Common myeloid progenitor, CD34-positive (primary cell): ENCODE measurements around the gene FSCN2.

Experiments used
- CTCF ChIA-PET: fragments of 350-600 bp; sonication (Branson Sonifier 250); formaldehyde crosslinking; loops from one replicate; lab custom pipeline; 2021; ENCODE audit warnings: antibody characterized with exemption; lab: Charles Lee
- POLR2A ChIA-PET: fragments of 350-600 bp; sonication (Branson Sonifier 250); formaldehyde crosslinking; loops from one replicate; lab custom pipeline; 2021; ENCODE audit warnings: antibody characterized with exemption; lab: Charles Lee
- DNase-seq, 3 donors: peaks; one replicate each; pipeline versions ENCODE4 v3.0.0 to v3.0.0-alpha.2; 2013
- H3K27ac ChIP-seq, 2 experiments: 1 replicate in 1 of 2; 2 replicates in 1 of 2; pipeline ENCODE4 v1.7.0; 2013; ENCODE audit warnings: inconsistent platforms in 2 of 2, low read length in 2 of 2, mild to moderate bottlenecking in 2 of 2, low read depth in 1 of 2, moderate library complexity in 1 of 2; ENCODE audit not compliant: severe bottlenecking in 2 of 2, insufficient read depth in 1 of 2, poor library complexity in 1 of 2
- H3K27me3 ChIP-seq, 5 experiments: replicated peaks in 2 of 5; 1 replicate in 3 of 5; 2 replicates in 2 of 5; pipeline versions ENCODE4 v1.6.1 to v1.7.0; 2013; ENCODE audit warnings: low read length in 4 of 5, mild to moderate bottlenecking in 2 of 5, moderate library complexity in 2 of 5, inconsistent platforms in 1 of 5; ENCODE audit not compliant: insufficient read depth in 5 of 5, control insufficient read depth in 4 of 5
- H3K36me3 ChIP-seq, 4 experiments: 1 replicate in 2 of 4; 2 replicates in 2 of 4; pipeline versions ENCODE4 v1.6.1 to v1.7.0; 2013; ENCODE audit warnings: low read length in 3 of 4, control low read depth in 1 of 4, mild to moderate bottlenecking in 1 of 4; ENCODE audit not compliant: control insufficient read depth in 4 of 4, insufficient read depth in 4 of 4
- H3K4me1 ChIP-seq, 4 experiments: 1 replicate in 3 of 4; 2 replicates in 1 of 4; pipeline versions ENCODE4 v1.6.1 to v1.7.1; 2013; ENCODE audit warnings: low read length in 3 of 4, mild to moderate bottlenecking in 3 of 4, control low read depth in 1 of 4, inconsistent platforms in 1 of 4, moderate library complexity in 1 of 4; ENCODE audit not compliant: control insufficient read depth in 4 of 4, insufficient read depth in 4 of 4; ENCODE audit errors: control extremely low read depth in 1 of 4
- H3K4me3 ChIP-seq, 7 experiments: 1 replicate in 4 of 7; 2 replicates in 3 of 7; pipeline versions ENCODE4 v1.5.1 to v1.7.0; 2013; ENCODE audit warnings: mild to moderate bottlenecking in 7 of 7, low read length in 6 of 7, moderate library complexity in 6 of 7, inconsistent platforms in 2 of 7, low read depth in 2 of 7, control low read depth in 1 of 7; ENCODE audit not compliant: insufficient read depth in 4 of 7, control insufficient read depth in 1 of 7; ENCODE audit errors: extremely low read depth in 1 of 7
- H3K9me3 ChIP-seq, 5 experiments: 1 replicate in 4 of 5; 2 replicates in 1 of 5; pipeline versions ENCODE4 v1.6.1 to v1.7.1; 2013; ENCODE audit warnings: low read length in 4 of 5, mild to moderate bottlenecking in 2 of 5, inconsistent platforms in 1 of 5, low read depth in 1 of 5, moderate library complexity in 1 of 5; ENCODE audit not compliant: control insufficient read depth in 4 of 5, insufficient read depth in 2 of 5; ENCODE audit errors: control extremely low read depth in 1 of 5
- WGBS: methylation state at CpG from one replicate; pipeline ENCODE4 v1.1.5; 2013; ENCODE audit not compliant: insufficient coverage; 5-methylcytosine and 5-hydroxymethylcytosine counted together

FSCN2 gene

DNA sequence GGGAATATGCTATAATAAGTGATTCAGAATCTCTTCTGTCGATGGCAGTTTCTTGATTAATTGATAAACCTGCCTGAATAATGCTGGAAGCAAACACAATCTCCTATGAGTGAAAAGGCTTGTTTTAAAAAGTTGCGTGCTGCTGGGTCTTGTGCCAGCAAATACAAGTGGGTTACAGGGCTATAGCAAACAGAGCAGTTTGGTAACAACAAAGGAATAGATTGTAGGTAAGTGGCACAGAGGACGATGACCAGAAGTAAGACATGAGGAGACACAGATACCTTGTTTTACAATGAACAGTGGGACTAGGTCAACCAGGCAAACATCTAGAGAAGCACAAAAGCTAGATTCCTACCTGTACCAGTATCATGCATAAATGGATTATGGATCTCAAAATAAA is 47.7 kb downstream of the FSCN2 start:
- Histone ChIP-seq H3K27me3 (no peaks in the 10 kb centered on the region), H3K27ac (no peak overlapping the region), H3K4me1 (peaks cover 0 to 10% (median 2%) of the 10 kb centered on the region in 4 experiments), H3K4me3 (no peak overlapping the region), H3K36me3 (peaks cover 10 to 75% (median 49%) of the 10 kb centered on the region in 4 experiments), H3K9me3 (no peaks in the 10 kb centered on the region)
- ChIA-PET CTCF (interaction anchor here (3.0 kb wide), 1 partner anchor 9 kb away, joined by 13 read pairs; no protein-coding TSS in a partner anchor), POLR2A (no interaction called here)
- DNase-seq = no peak
- WGBS = 100% methylated on average over 2 of the region's 3 CpGs

DNA sequence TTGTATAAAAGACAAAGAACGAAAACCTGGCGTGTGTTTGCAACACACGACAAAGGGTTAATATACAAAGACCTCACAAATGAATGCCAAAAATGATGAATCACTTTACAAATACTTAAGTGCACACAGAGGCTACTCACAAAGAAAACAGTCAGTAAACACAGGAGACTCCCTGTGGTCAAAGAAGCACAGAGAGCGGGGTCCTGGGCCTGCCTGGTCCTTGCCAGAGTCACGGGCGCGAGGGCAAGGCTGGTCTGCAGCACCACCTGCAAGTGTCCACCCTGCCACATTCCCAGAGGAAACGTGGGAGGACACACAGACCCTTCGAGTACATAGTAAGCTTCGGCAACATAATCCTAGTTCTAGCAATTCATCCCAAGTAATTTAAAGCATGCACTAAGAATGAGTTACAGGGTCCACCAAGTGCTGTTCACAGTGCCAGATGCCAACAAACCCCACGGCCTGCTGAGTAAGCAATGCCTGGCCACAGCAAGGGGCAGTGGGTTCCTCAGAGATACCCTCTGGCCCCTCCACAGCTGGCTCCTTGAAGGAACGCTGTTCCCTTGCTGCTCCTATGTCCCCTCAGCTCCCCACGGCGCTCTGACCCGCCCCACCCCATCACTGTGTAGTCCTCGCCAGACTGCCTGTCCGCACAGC is 48.6 kb downstream of the FSCN2 start:
- CTCF ChIA-PET = interaction anchor here (3.0 kb wide), 1 partner anchor 10 kb away, joined by 13 read pairs; no protein-coding TSS in a partner anchor
- peaks cover 0 to 10% (median 2%) of the 10 kb centered on the region in 4 experiments for H3K4me1 ChIP-seq
- peaks cover 11 to 70% (median 43%) of the 10 kb centered on the region in 4 experiments for H3K36me3 ChIP-seq
- POLR2A ChIA-PET = no interaction called here
- no peak overlapping the region for H3K27ac ChIP-seq
- no peaks in the 10 kb centered on the region for H3K27me3 ChIP-seq
- 95% methylated on average over 11 of the region's 17 CpGs for WGBS
- no peaks in the 10 kb centered on the region for H3K9me3 ChIP-seq
- DNase-seq = no peak
- H3K4me3 ChIP-seq = no peak overlapping the region

DNA sequence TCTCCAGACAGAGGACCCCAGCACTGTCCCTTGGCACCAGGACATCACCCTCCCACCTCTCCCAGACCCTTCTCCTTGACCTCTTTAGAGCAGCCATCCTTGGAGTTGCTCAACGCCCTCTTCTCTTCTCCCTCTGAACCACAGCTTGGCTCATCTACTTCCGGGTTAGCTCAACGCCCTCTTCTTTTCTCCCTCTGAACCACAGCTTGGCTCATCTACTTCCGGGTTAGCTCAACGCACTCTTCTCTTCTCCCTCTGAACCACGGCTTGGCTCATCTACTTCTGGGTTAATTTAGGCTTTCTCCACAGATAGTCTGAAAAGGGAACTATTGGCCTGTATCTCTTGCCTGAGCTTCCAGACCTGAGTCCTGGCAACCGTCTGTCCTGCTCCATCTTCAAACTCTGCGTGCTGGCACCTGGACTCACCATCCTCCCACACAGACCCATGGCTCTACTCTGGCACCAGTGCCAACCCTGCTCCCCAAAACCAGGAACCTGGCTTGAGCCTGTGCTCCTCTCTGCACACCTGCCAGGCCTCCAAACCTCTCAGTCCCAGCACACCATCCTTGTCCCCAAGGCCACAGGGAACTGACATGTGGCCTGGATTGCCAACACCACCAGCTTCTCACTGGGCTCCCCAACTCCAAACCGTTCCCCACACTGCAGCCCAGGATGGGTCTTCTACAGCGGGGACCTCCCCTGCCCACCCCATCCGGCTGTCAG is 49.3 kb downstream of the FSCN2 start:
- H3K4me1 ChIP-seq = peaks cover 0 to 10% (median 2%) of the 10 kb centered on the region in 4 experiments
- WGBS = 96% methylated on average over 11 of the region's 11 CpGs
- no peak overlapping the region for H3K27ac ChIP-seq
- H3K27me3 ChIP-seq = no peaks in the 10 kb centered on the region
- no peak for DNase-seq
- ChIA-PET CTCF (interaction anchor here (3.0 kb wide), 1 partner anchor 11 kb away, joined by 13 read pairs; no protein-coding TSS in a partner anchor), POLR2A (no interaction called here)
- H3K9me3 ChIP-seq = no peaks in the 10 kb centered on the region
- peaks cover 12 to 74% (median 44%) of the 10 kb centered on the region in 4 experiments for H3K36me3 ChIP-seq
- no peak overlapping the region for H3K4me3 ChIP-seq

DNA sequence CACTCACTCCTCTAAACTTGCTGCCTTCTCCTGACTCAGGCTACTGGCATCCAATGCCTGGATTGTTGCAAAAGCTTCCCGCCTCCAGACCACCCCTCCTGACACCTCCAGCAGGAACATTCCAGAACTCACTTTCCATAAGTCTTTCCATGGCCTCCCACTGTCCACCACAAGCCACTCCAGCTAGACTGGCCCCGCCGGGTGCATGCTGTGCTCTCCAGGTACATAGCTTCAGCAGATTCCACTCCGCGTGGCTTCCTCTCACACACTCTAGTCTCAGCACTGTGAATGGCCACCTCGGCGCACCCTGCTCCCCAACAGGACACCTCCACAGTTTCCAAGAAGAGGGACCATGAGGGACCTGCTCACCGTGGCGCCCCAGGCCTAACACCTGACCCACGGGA is 49.9 kb downstream of the FSCN2 start:
- peaks cover 0 to 10% (median 2%) of the 10 kb centered on the region in 4 experiments for H3K4me1 ChIP-seq
- 96% methylated on average over 8 of the region's 10 CpGs for WGBS
- POLR2A ChIA-PET = no interaction called here

DNA sequence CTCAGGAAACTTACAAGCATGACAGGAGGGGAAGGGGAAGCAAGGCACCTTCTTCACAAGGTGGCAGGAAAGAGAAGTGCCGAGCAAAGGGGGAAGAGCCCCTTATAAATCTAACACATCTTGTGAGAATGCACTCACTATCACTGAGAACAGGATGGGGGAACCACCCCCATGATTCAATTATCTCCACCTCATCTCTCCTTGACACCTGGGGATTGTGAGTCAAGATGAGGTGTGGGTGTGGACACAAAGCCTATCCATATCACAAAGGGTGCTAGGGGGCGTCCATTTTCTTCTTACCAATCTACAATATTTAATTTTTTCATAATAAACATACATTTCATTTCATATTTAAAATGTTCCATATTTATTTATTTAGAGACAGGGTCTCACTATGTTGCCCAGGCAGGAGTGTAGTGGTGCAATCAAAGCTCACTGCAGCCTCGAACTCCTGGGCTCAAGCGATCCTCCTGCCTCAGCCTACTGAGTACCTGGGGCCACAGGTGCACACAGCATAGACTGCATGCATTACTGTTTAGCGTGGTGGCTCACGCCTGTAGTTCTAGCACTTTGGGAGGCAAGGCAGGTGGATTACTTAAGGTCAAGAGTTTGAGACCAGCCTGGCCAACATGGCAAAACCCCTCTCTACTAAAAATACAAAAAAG is 50.5 kb downstream of the FSCN2 start:
- Histone ChIP-seq H3K27ac (no peak overlapping the region), H3K4me1 (peaks cover 0 to 10% (median 2%) of the 10 kb centered on the region in 4 experiments), H3K4me3 (no peak overlapping the region), H3K9me3 (no peaks in the 10 kb centered on the region), H3K36me3 (peaks cover 16 to 75% (median 47%) of the 10 kb centered on the region in 4 experiments), H3K27me3 (no peaks in the 10 kb centered on the region)
- CTCF ChIA-PET = interaction anchor here (0.8 to 3.0 kb wide), 3 partner anchors 12 to 23 kb away, joined by 3 to 13 read pairs (median 6); no protein-coding TSS in a partner anchor
- POLR2A ChIA-PET = no interaction called here
- DNase-seq = peak in 2 of 3 donors; percentile 26 to 48
- 100% methylated on average over 3 of the region's 6 CpGs for WGBS

More for the DNA sequence above, 49.9 kb downstream of the FSCN2 start:
- no peak overlapping the region for H3K4me3 ChIP-seq
- no peak overlapping the region for H3K27ac ChIP-seq
- no peak for DNase-seq
- H3K36me3 ChIP-seq = peaks cover 14 to 74% (median 44%) of the 10 kb centered on the region in 4 experiments
- H3K9me3 ChIP-seq = no peaks in the 10 kb centered on the region
- H3K27me3 ChIP-seq = no peaks in the 10 kb centered on the region
- CTCF ChIA-PET = interaction anchor here (3.0 kb wide), 1 partner anchor 11 kb away, joined by 13 read pairs; no protein-coding TSS in a partner anchor

DNA sequence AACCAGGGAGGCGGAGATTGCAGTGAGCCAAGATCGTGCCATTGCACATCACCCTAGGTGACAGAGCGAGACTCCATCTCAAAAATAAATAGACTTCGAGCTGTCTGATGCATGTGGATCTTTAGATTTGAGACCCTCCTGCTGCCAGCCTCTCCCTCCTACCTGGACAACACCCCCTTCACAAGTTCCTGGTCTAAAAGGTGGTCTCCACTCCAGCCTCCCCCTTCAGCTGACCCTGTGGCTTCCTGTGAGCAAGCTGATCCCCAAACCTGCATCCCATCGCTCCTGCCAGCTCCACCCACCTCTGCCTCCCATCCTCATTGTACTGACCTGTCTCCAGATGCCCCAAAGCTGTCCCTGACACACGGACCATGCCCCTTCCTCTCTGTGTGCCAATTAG is 51.1 kb downstream of the FSCN2 start:
- ChIA-PET CTCF (interaction anchor here (0.8 to 1.4 kb wide), 3 partner anchors 12 to 22 kb away, joined by 3 to 6 read pairs (median 6); no protein-coding TSS in a partner anchor), POLR2A (no interaction called here)
- Histone ChIP-seq H3K27ac (no peak overlapping the region), H3K9me3 (no peaks in the 10 kb centered on the region), H3K36me3 (peaks cover 14 to 77% (median 48%) of the 10 kb centered on the region in 4 experiments), H3K4me3 (no peak overlapping the region), H3K4me1 (peaks cover 0 to 10% (median 2%) of the 10 kb centered on the region in 4 experiments), H3K27me3 (no peaks in the 10 kb centered on the region)
- WGBS = 97% methylated on average over 6 of the region's 6 CpGs
- no peak for DNase-seq
